ENCODE data around the gene KCNIP2. TPM values are rescaled to one million over a fixed set of nuclear protein-coding genes. Genes with fewer than 3 reads are reported as not detected.

The KCNIP2 gene
- total RNA-seq, 2 experiments from 2014 or later, result 4.3 to 7.3 TPM

DNA sequence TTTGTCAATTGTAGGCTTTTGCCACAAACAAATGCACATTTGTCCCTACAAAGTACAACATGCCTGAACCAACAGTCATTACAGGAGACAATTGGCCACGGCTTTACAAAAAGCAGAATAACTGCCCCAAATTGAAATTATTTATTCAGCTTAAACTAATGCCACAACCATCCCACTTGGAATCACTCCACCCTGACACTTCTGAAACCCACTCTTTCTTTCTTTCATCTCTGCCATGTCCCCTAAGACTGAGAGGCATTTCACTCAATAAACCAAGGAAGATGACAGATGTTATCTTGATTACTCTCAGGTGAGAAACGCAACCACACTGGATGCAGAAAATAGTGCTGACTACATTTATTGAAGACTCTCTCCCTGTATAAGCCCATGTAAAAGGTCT is 57.8 kb downstream of the KCNIP2 start:
- H4K20me1 ChIP-seq (ENCODE audit: insufficient read depth, low read length), result no peaks in the 10 kb centered on the region
- ChIA-PET CTCF (ENCODE audit: unreplicated experiment) (no interaction called here), POLR2A (no interaction called here)
- no peak for DNase-seq (ENCODE audit: low spot score)
- intact Hi-C loops (cut with micrococcal nuclease; ENCODE audit: unreplicated experiment), result loop anchor here (10.0 kb wide), 1 partner anchor 571 kb away; no protein-coding TSS in a partner anchor
- H3K79me2 ChIP-seq (ENCODE audit: insufficient read depth, low read depth, low read length), result peaks cover 17% of the 10 kb centered on the region; the same call in 1 of the 2 replicates
- BruUV-seq (replicated peaks), result TSS peak; percentile 70
- H3K4me2 ChIP-seq (ENCODE audit: low read length), result no peak overlapping the region
- no peak overlapping the region for H3K4me3 ChIP-seq (ENCODE audit: low read depth, low read length, poor library complexity, severe bottlenecking)
- peaks cover 22% of the 10 kb centered on the region for H3K4me1 ChIP-seq (ENCODE audit: insufficient read depth, low read length, poor library complexity, severe bottlenecking)
- H3K27ac ChIP-seq (ENCODE audit: low read depth, low read length, poor library complexity, severe bottlenecking), result no peak overlapping the region
- TF ChIP-seq EZH2phosphoT487 (IDR thresholded peaks at IDR 0.05; ENCODE audit: borderline replicate concordance, low read depth, low read length), result no peak
- TF ChIP-seq, protein P1, sequence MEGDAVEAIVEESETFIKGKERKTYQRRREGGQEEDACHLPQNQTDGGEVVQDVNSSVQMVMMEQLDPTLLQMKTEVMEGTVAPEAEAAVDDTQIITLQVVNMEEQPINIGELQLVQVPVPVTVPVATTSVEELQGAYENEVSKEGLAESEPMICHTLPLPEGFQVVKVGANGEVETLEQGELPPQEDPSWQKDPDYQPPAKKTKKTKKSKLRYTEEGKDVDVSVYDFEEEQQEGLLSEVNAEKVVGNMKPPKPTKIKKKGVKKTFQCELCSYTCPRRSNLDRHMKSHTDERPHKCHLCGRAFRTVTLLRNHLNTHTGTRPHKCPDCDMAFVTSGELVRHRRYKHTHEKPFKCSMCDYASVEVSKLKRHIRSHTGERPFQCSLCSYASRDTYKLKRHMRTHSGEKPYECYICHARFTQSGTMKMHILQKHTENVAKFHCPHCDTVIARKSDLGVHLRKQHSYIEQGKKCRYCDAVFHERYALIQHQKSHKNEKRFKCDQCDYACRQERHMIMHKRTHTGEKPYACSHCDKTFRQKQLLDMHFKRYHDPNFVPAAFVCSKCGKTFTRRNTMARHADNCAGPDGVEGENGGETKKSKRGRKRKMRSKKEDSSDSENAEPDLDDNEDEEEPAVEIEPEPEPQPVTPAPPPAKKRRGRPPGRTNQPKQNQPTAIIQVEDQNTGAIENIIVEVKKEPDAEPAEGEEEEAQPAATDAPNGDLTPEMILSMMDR (conservative IDR thresholded peaks at IDR 0.05; ENCODE audit: low read length), result no peak
- H3K9me2 ChIP-seq (ENCODE audit: insufficient read depth, low read length), result no peaks in the 10 kb centered on the region
- peaks cover 71% of the 10 kb centered on the region for H3K36me3 ChIP-seq (ENCODE audit: insufficient read depth, low read length)
- H2AFZ ChIP-seq (ENCODE audit: low read length), result no peak overlapping the region
- no peaks in the 10 kb centered on the region for H3K9me3 ChIP-seq (ENCODE audit: low read length)

GRCh38 chr10:101784558-101784957 is 59.0 kb downstream of the KCNIP2 start:
- peaks cover 33% of the 10 kb centered on the region for H3K4me1 ChIP-seq (ENCODE audit: insufficient read depth, low read length, poor library complexity, severe bottlenecking)
- H4K20me1 ChIP-seq (ENCODE audit: insufficient read depth, low read length), result no peaks in the 10 kb centered on the region
- no peak overlapping the region for H2AFZ ChIP-seq (ENCODE audit: low read length)
- peaks cover 17% of the 10 kb centered on the region; the same call in 1 of the 2 replicates for H3K79me2 ChIP-seq (ENCODE audit: insufficient read depth, low read depth, low read length)
- intact Hi-C loops (cut with micrococcal nuclease; ENCODE audit: unreplicated experiment), result loop anchor here (5.0 to 10.0 kb wide), 3 partner anchors 167 to 570 kb away; no protein-coding TSS in a partner anchor
- no peak overlapping the region for H3K4me3 ChIP-seq (ENCODE audit: low read depth, low read length, poor library complexity, severe bottlenecking)
- ChIA-PET POLR2A (interaction anchor here (0.6 to 2.0 kb wide), 4 partner anchors 12 to 266 kb away, joined by 5 to 9 read pairs (median 7); partner anchors contain the start of genes DPCD and POLL), CTCF (ENCODE audit: unreplicated experiment) (no interaction called here)
- no TSS peak for BruUV-seq (replicated peaks)
- no peaks in the 10 kb centered on the region for H3K9me2 ChIP-seq (ENCODE audit: insufficient read depth, low read length)
- H3K4me2 ChIP-seq (ENCODE audit: low read length), result no peak overlapping the region
- H3K36me3 ChIP-seq (ENCODE audit: insufficient read depth, low read length), result peaks cover 68% of the 10 kb centered on the region
- no peak for DNase-seq (ENCODE audit: low spot score)
- no peaks in the 10 kb centered on the region for H3K9me3 ChIP-seq (ENCODE audit: low read length)
- H3K27ac ChIP-seq (ENCODE audit: low read depth, low read length, poor library complexity, severe bottlenecking), result peak overlapping the region; percentile 4
- TF ChIP-seq, protein P1 (conservative IDR thresholded peaks at IDR 0.05; ENCODE audit: low read length), result no peak
- no peak for TF ChIP-seq EZH2phosphoT487 (IDR thresholded peaks at IDR 0.05; ENCODE audit: borderline replicate concordance, low read depth, low read length)

- H2AFZ ChIP-seq (ENCODE audit: low read length), result peak overlapping the region; percentile 48; the same call in 1 of the 2 replicates
- TF ChIP-seq, protein P1 (conservative IDR thresholded peaks at IDR 0.05; ENCODE audit: low read length), result no peak
- TF ChIP-seq EZH2phosphoT487 (IDR thresholded peaks at IDR 0.05; ENCODE audit: borderline replicate concordance, low read depth, low read length), result no peak
- POLR2A ChIA-PET, result interaction anchor here (0.6 to 2.0 kb wide), 5 partner anchors 13 to 208 kb away, joined by 3 to 9 read pairs (median 8); no protein-coding TSS in a partner anchor
Measured at GRCh38 chr10:101783736-101784118, 59.9 kb downstream of the KCNIP2 start.

More at GRCh38 chr10:101783736-101784118, 59.9 kb downstream of the KCNIP2 start:
- peaks cover 17% of the 10 kb centered on the region; the same call in 1 of the 2 replicates for H3K79me2 ChIP-seq (ENCODE audit: insufficient read depth, low read depth, low read length)
- peak overlapping the region; percentile 96 for H3K4me2 ChIP-seq (ENCODE audit: low read length)
- peaks cover 59% of the 10 kb centered on the region for H3K36me3 ChIP-seq (ENCODE audit: insufficient read depth, low read length)
- H3K4me3 ChIP-seq (ENCODE audit: low read depth, low read length, poor library complexity, severe bottlenecking), result peak overlapping the region; percentile 93
- H3K9me2 ChIP-seq (ENCODE audit: insufficient read depth, low read length), result no peaks in the 10 kb centered on the region
- H3K9me3 ChIP-seq (ENCODE audit: low read length), result no peaks in the 10 kb centered on the region
- peaks cover 41% of the 10 kb centered on the region for H3K4me1 ChIP-seq (ENCODE audit: insufficient read depth, low read length, poor library complexity, severe bottlenecking)
- H3K27ac ChIP-seq (ENCODE audit: low read depth, low read length, poor library complexity, severe bottlenecking), result peak overlapping the region; percentile 13
- no peak for DNase-seq (ENCODE audit: low spot score)
- CTCF ChIA-PET (ENCODE audit: unreplicated experiment), result no interaction called here
- intact Hi-C loops (cut with micrococcal nuclease; ENCODE audit: unreplicated experiment), result loop anchor here (5.0 to 10.0 kb wide), 3 partner anchors 166 to 569 kb away; no protein-coding TSS in a partner anchor
- H4K20me1 ChIP-seq (ENCODE audit: insufficient read depth, low read length), result no peaks in the 10 kb centered on the region
- TSS peak; percentile 86 for BruUV-seq (replicated peaks)
